Panc1 (cell line): Measurements from ENCODE around the gene GJC2. TPM values are rescaled to one million over a fixed set of nuclear protein-coding genes. Genes with fewer than 3 reads are reported as not detected.

ENCODE experiments used
- ATAC-seq: fragments of 200-7000 bp; cut with Tn5 transposase; 2 replicates; pipeline ENCODE4 v1.9.1; 2020; ENCODE audit warnings: mild to moderate bottlenecking, moderate library complexity
- BruUV-seq: library from RNA; stranded (reverse); fragments of 400-500 nt; replicated peaks from 2 replicates; lab custom pipeline; 2021; lab: Mats Ljungman, UMichigan
- CTCF ChIA-PET: fragments of 300-600 bp; sonication (Branson Sonifier 250); formaldehyde crosslinking; loops from one replicate; lab custom pipeline; 2022; ENCODE audit warnings: antibody characterized with exemption; lab: Charles Lee
- POLR2A ChIA-PET: fragments of 300-600 bp; sonication (Branson Sonifier 250); formaldehyde crosslinking; loops from one replicate; lab custom pipeline; 2022; ENCODE audit warnings: antibody characterized with exemption; lab: Charles Lee
- DNase-seq: peaks from one replicate; pipeline ENCODE4 v3.0.0-alpha.2; 2010; ENCODE audit warnings: low read depth, low spot score
- H3K27ac ChIP-seq: 2 replicates; pipeline ENCODE4 v1.5.1; 2011; ENCODE audit warnings: mild to moderate bottlenecking, low read length, inconsistent platforms
- H3K27me3 ChIP-seq: fragments of 200-500 bp; sonication (Bioruptor generic); 2 replicates; pipeline ENCODE4 v1.6.0; 2014; ENCODE audit warnings: low read length, inconsistent platforms; ENCODE audit not compliant: control insufficient read depth, insufficient read depth
- H3K36me3 ChIP-seq: fragments of 200-500 bp; sonication (Bioruptor generic); 2 replicates; pipeline ENCODE4 v1.5.1; 2014; ENCODE audit warnings: inconsistent platforms, mild to moderate bottlenecking, low read length, moderate library complexity; ENCODE audit not compliant: control insufficient read depth, insufficient read depth
- H3K4me1 ChIP-seq: 2 replicates; pipeline ENCODE4 v1.5.1; 2011; ENCODE audit warnings: inconsistent platforms, mild to moderate bottlenecking, low read length, moderate library complexity; ENCODE audit not compliant: control insufficient read depth, insufficient read depth
- H3K4me3 ChIP-seq, 2 experiments: 2 replicates each; pipeline ENCODE4 v1.5.1; 2011 to 2012; ENCODE audit warnings: low read depth in 2 of 2, low read length in 2 of 2, mild to moderate bottlenecking in 2 of 2, inconsistent platforms in 1 of 2, moderate library complexity in 1 of 2
- H3K9me3 ChIP-seq: fragments of 200-500 bp; sonication (Bioruptor generic); 2 replicates; pipeline ENCODE4 v1.5.1; 2014; ENCODE audit warnings: low read depth, mild to moderate bottlenecking, inconsistent platforms, low read length, moderate library complexity; ENCODE audit not compliant: control insufficient read depth, insufficient read depth
- CTCF ChIP-seq: fragments of 450-650 bp; IDR thresholded peaks from 2 replicates; pipeline ENCODE4 v1.5.1; 2017; ENCODE audit warnings: mild to moderate bottlenecking
- POLR2AphosphoS5 ChIP-seq: IDR thresholded peaks from 2 replicates; pipeline ENCODE4 v1.6.1; 2012; ENCODE audit warnings: mild to moderate bottlenecking, low read depth, low read length, moderate library complexity
- REST ChIP-seq, 2 experiments: IDR thresholded peaks; 2 replicates each; pipeline ENCODE4 v1.6.1; 2011 to 2012; ENCODE audit warnings: low read depth in 2 of 2, control low read depth in 1 of 2, low read length in 1 of 2, mild to moderate bottlenecking in 1 of 2, moderate library complexity in 1 of 2; ENCODE audit not compliant: insufficient read depth in 1 of 2
- SIN3A ChIP-seq: IDR thresholded peaks from 2 replicates; pipeline ENCODE4 v1.6.1; 2012; ENCODE audit warnings: low read depth, mild to moderate bottlenecking, low read length, moderate library complexity, borderline replicate concordance; ENCODE audit not compliant: insufficient read depth
- TCF7L2 ChIP-seq: IDR thresholded peaks from 2 replicates; pipeline ENCODE4 v1.6.1; 2011; ENCODE audit warnings: mild to moderate bottlenecking, low read depth, low read length, inconsistent platforms
- in situ Hi-C: cut with HindIII; loops from 2 replicates; pipeline ENCODE4 v1.10.0; 2016; ENCODE audit warnings: low sequenced_read_pairs, low pct_unique_long_range_greater_than_20kb
- intact Hi-C: fragments of 100-400 bp; cut with micrococcal nuclease; formaldehyde crosslinking; loops from one replicate; pipeline ENCODE4 v1.10.0; 2022; ENCODE audit not compliant: unreplicated experiment
- total RNA-seq: library from RNA; stranded (reverse); gene quantifications from one replicate; pipeline ENCODE4 v1.2.1, GENCODE V29; 2021; ENCODE audit not compliant: unreplicated experiment

The GJC2 gene
- total RNA-seq, 1 experiment from 2014 or later = 2.4 TPM

GRCh38 chr1:228151180-228151925 is 1.6 kb downstream of the GJC2 start:
- Histone ChIP-seq H3K4me1 (peaks cover 28% of the 10 kb centered on the region), H3K36me3 (no peaks in the 10 kb centered on the region; the same call in 1 of the 2 replicates), H3K27ac (no peak overlapping the region), H3K4me3 (no peak overlapping the region), H3K27me3 (no peaks in the 10 kb centered on the region), H3K9me3 (no peaks in the 10 kb centered on the region)
- ATAC-seq (peak; percentile 13; the same call in 1 of the 2 replicates), DNase-seq (no peak)
- ChIA-PET POLR2A (no interaction called here), CTCF (interaction anchor here (0.9 kb wide), 1 partner anchor 21 kb away, joined by 3 read pairs; no protein-coding TSS in a partner anchor)
- intact Hi-C loops = no loop called here
- in situ Hi-C loops = no loop called here
- BruUV-seq = no TSS peak
- no peak for TF ChIP-seq TCF7L2
- no peak for TF ChIP-seq SIN3A
- TF ChIP-seq REST (IDR thresholded peaks at IDR 0.05; ENCODE audit: insufficient read depth in 1 of 2, low read depth in 2 of 2, low read length in 1 of 2) = no peak
- no peak for TF ChIP-seq CTCF
- TF ChIP-seq POLR2AphosphoS5 = no peak

DNA sequence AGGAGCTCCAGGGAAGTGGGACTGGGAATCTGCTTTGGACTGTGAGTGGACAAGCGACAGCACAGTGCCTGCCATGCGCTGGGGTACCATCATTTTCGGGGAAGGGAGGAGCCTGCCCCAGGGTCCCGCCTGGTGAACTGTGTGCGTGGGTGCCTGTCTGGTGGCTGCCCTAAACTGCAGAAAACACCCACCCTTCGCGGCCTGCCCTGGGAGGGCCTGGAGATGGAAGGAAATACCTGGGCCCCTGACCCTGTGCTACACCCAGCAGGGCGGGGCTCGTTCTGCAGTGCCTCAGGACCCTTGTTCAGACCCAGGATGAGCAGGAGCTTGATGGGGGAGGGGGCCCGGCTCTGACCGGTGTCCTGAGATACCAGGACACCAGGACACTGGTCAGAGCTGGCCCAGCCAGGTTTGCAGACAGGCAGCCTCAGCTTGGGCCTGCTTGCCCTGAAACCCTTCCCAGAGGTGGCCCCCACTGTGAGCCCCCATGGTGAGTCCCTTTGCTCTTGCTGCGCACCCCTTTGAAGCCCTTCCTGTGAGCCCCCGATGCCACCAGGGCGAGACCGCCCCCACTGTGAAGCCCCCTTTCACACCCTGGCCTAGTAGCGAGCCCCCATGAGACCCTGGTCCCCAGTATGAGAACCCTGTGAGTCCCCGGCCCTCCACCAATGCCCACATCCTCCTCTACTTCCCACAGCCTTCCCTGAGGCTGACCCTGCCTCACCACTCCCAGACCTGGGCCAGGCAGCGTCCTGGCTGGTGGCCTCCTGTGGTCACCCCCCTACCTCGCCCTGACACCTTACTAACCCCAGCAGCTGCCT is 2.6 kb downstream of the GJC2 start:
- in situ Hi-C loops (no loop called here), intact Hi-C loops (no loop called here)
- CTCF ChIA-PET = interaction anchor here (0.6 to 0.9 kb wide), 2 partner anchors 22 kb away, joined by 3 to 16 read pairs; no protein-coding TSS in a partner anchor
- no peak overlapping the region for H3K27ac ChIP-seq
- BruUV-seq = no TSS peak
- H3K27me3 ChIP-seq = no peaks in the 10 kb centered on the region
- H3K36me3 ChIP-seq = no peaks in the 10 kb centered on the region; the same call in 1 of the 2 replicates
- H3K4me3 ChIP-seq = no peak overlapping the region
- DNase-seq = no peak
- POLR2A ChIA-PET = interaction anchor here (0.5 kb wide), 1 partner anchor 13 kb away, joined by 6 read pairs; the partner anchor contains the start of gene IBA57
- ATAC-seq = no peak
- TF ChIP-seq CTCF (no peak), TCF7L2 (no peak), SIN3A (no peak)
- H3K4me1 ChIP-seq = peaks cover 28% of the 10 kb centered on the region
- H3K9me3 ChIP-seq = no peaks in the 10 kb centered on the region
